ENCODE measurements around the gene FSIP1.

- TF ChIP-seq POLR2A (IDR thresholded peaks at IDR 0.05; ENCODE audit: low read depth, low read length) (no peak), POLR2AphosphoS5 (IDR thresholded peaks at IDR 0.05; ENCODE audit: low read depth, low read length) (no peak)
Observed at GRCh38 chr15:39738998-39739397, 43.6 kb downstream of the FSIP1 start.
